Osteocyte (in vitro differentiated cells): ENCODE measurements around the gene CTXN1. TPM values are rescaled to one million over a fixed set of nuclear protein-coding genes. Genes with fewer than 3 reads are reported as not detected.
"Not testable (repeated sequence)": the region's sequence is repeated elsewhere in the genome, so short reads cannot be mapped to it uniquely, and the experiment has no call there.

ENCODE experiments used
- DNase-seq: peaks from one replicate; pipeline ENCODE4 v3.0.0; 2021; ENCODE audit warnings: mixed read lengths; ENCODE audit not compliant: unreplicated experiment; ENCODE audit errors: extremely low spot score
- H3K27ac Mint-ChIP-seq: one replicate; pipeline ENCODE4 v1.8.0; 2021; ENCODE audit warnings: mild to moderate bottlenecking, mixed read lengths; ENCODE audit not compliant: unreplicated experiment
- H3K27me3 Mint-ChIP-seq: one replicate; pipeline ENCODE4 v1.8.0; 2021; ENCODE audit warnings: mixed read lengths; ENCODE audit not compliant: unreplicated experiment
- H3K36me3 Mint-ChIP-seq: one replicate; pipeline ENCODE4 v1.8.0; 2021; ENCODE audit warnings: mixed read lengths; ENCODE audit not compliant: unreplicated experiment
- H3K4me1 Mint-ChIP-seq: one replicate; pipeline ENCODE4 v1.8.0; 2021; ENCODE audit warnings: mixed read lengths; ENCODE audit not compliant: unreplicated experiment
- H3K4me3 Mint-ChIP-seq: one replicate; pipeline ENCODE4 v1.8.0; 2021; ENCODE audit warnings: mild to moderate bottlenecking, moderate library complexity, mixed read lengths; ENCODE audit not compliant: unreplicated experiment
- H3K9me3 Mint-ChIP-seq: one replicate; pipeline ENCODE4 v1.8.0; 2021; ENCODE audit warnings: mixed read lengths; ENCODE audit not compliant: unreplicated experiment
- total RNA-seq: library from RNA; stranded (reverse); gene quantifications from 2 replicates; pipeline ENCODE4 v1.2.1, GENCODE V29; 2021
- TF ChIP-seq, protein P1 (sequence below): fragments of 200-600 bp; sonication (generic); IDR thresholded peaks from 2 replicates; pipeline ENCODE4 v1.5.0; 2021; ENCODE audit warnings: antibody characterized with exemption, mild to moderate bottlenecking, moderate library complexity

Gene CTXN1
- total RNA-seq, 1 donor from 2014 or later: 28.8 TPM

DNA sequence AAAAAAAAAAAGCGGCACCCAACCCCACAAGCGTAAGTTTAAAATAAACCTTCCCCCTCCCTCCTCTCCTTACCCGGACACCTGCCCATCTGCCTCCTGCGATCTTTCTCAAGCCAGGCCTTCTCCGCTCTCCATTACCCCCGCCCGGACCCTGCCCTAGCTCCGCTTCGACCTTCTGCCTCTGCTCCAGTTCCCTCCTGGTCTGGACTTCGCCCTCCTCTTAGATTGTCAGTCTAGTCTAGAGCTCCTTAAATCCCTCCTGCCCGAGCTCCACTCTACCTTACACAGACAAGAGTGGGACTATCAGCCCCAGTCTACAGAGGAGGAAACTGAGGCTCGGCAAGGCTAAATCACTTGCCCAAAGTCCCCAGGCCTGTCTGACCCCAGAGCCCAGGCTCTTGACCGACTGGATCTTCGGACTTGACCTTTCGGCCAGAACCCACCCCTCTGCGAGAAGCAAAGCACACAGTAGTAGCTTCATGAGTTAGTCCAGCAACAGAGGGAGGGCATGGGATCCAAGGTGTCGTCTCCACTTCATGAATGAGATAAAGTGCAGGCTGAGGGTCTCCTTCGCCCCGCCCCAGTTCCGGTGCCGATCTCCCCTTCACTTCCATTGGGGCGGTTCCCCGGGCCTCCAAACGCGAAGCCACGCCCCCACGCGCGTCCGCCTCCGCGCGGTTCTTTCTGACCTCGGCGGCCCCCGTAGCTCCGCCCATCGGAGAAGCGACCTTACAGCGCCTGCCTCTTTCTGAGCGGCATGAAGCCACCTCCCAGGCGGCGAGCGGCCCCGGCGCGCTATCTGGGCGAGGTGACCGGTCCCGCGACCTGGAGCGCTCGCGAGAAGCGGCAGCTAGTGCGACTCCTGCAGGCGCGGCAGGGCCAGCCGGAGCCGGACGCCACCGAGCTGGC lies 6.1 kb downstream of the CTXN1 start, which contains the start of gene SNAPC2:
TSS of gene SNAPC2 (plus strand) at position 729 of the 909 bp plus-strand sequence. CDS start at position 758, 29 bp downstream.
- peaks cover 34% of the 10 kb centered on the region for H3K4me1 Mint-ChIP-seq
- TF ChIP-seq, protein P1, sequence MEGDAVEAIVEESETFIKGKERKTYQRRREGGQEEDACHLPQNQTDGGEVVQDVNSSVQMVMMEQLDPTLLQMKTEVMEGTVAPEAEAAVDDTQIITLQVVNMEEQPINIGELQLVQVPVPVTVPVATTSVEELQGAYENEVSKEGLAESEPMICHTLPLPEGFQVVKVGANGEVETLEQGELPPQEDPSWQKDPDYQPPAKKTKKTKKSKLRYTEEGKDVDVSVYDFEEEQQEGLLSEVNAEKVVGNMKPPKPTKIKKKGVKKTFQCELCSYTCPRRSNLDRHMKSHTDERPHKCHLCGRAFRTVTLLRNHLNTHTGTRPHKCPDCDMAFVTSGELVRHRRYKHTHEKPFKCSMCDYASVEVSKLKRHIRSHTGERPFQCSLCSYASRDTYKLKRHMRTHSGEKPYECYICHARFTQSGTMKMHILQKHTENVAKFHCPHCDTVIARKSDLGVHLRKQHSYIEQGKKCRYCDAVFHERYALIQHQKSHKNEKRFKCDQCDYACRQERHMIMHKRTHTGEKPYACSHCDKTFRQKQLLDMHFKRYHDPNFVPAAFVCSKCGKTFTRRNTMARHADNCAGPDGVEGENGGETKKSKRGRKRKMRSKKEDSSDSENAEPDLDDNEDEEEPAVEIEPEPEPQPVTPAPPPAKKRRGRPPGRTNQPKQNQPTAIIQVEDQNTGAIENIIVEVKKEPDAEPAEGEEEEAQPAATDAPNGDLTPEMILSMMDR: no peak
- peak within 1 kb of the TSS; percentile 96 for H3K27ac Mint-ChIP-seq
- no peaks in the 10 kb centered on the region for H3K36me3 Mint-ChIP-seq
- peak within 1 kb of the TSS; percentile 91 for H3K4me3 Mint-ChIP-seq
- H3K9me3 Mint-ChIP-seq: no peaks in the 10 kb centered on the region
- peaks cover 6% of the 10 kb centered on the region for H3K27me3 Mint-ChIP-seq
- DNase-seq: peak; percentile 98

DNA sequence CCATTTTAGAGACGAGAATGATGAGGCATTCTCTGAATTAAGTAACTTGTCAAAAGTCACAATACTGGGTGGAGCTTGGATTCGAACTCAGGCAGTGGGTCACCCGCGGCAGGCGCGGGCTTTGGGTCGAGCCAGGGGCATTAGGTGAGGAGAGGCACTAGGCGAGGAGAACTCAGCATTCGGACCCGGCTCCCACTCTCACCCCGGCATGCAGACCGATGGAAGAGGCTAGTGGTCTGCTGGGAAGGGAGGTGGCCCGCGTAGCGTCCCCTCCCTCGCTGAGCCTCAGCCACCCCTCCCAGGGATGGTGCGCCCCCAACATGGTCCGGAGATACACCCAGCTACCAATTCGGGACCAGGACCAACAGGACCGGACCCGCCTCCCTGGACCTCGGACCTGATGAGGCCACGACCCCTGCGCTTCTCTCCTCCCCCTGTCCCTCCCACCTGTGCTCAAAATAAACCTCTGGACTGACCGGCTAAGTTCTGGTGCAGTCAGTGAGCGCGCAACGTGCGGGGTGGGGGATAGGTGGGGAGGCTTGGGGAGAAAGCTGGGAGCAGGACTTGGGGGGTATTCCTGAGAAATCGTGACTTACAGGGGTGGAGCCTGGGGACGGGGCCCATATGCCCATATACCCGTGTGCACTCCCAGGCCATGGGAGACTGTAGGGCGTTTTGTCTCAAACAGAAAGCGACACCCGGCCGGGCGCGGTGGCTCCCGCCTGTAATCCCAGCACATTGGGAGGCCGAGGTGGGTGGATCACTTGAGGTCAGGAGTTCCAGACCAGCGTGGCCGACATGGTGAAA lies 7.1 kb downstream of the CTXN1 start:
- H3K4me1 Mint-ChIP-seq: peaks cover 31% of the 10 kb centered on the region
- H3K27me3 Mint-ChIP-seq: peaks cover 6% of the 10 kb centered on the region
- DNase-seq: no peak
- H3K9me3 Mint-ChIP-seq: no peaks in the 10 kb centered on the region
- H3K36me3 Mint-ChIP-seq: no peaks in the 10 kb centered on the region
- H3K27ac Mint-ChIP-seq: peak overlapping the region; percentile 85
- TF ChIP-seq, protein P1: no peak
- no peak overlapping the region for H3K4me3 Mint-ChIP-seq

DNA sequence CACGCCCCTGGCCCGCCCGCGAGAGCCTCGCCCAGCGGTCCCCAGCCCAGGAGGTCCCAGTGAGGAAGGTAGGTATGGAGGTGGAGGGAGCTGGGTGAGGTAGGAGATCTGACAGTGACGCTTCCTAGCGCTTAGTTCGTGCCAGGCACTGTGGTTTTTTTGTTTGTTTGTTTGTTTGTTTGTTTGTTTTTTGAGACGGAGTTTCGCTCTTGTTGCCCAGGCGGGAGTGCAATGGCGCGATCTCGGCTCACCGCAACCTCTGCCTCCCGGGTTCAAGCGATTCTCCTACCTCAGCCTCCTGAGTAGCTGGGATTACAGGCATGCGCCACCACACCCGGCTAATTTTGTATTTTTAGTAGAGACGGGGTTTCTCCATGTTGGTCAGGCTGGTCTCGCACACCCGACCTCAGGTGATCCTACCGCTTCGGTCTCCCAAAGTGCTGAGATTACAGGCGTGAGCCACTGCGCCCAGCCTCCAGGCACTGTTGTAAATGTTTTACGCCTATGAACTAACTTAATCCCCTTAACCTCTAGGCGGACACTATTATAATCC lies 7.8 kb downstream of the CTXN1 start:
- not testable (repeated sequence) for H3K27ac Mint-ChIP-seq, H3K36me3 Mint-ChIP-seq, DNase-seq, H3K27me3 Mint-ChIP-seq, H3K9me3 Mint-ChIP-seq
- H3K4me1 Mint-ChIP-seq: peaks cover 29% of the 10 kb centered on the region
- H3K4me3 Mint-ChIP-seq: peak overlapping the region; percentile 48

DNA sequence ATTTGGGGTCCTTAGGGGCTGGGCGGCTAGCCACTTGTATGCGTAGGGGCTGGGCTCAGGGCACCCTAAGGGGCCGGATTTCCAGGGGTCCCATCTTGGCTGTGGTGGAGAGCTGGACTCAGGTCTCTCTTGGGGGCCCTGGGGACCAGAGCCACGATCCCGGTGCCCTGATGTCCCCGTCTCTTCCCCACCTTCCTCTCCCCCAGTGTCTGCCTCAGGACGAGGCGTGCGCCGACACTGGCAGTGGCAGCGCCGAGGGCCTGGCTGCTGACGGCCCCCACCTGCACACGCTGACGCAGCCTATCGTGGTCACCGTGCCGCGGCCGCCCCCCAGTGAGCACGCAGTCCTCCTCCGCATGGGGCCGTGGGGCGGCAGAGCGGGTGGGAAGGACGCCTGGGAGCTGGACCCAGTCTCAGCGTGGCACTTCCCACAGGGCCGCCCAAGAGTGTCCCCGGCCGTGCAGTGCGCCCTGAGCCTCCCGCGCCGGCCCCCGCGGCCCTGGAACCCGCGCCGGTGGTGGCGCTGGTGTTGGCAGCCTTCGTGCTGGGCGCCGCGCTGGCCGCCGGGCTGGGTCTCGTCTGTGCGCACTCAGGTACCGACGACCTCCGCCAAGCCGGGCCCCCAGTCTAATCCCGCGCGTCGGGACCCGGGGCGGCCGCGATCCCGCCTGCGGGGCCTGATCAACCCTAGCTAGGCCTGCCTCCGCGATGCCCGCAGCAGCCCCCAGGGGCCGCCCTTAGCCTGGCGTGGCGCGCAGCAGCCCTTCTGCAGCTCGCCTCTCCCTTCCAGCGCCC lies 8.5 kb downstream of the CTXN1 start:
- no peak overlapping the region for H3K27ac Mint-ChIP-seq
- TF ChIP-seq, protein P1: peak; percentile 61
- H3K36me3 Mint-ChIP-seq: peaks cover 6% of the 10 kb centered on the region
- H3K4me1 Mint-ChIP-seq: peaks cover 28% of the 10 kb centered on the region
- H3K4me3 Mint-ChIP-seq: peak overlapping the region; percentile 74
- H3K27me3 Mint-ChIP-seq: peaks cover 6% of the 10 kb centered on the region
- DNase-seq: no peak
- no peaks in the 10 kb centered on the region for H3K9me3 Mint-ChIP-seq

DNA sequence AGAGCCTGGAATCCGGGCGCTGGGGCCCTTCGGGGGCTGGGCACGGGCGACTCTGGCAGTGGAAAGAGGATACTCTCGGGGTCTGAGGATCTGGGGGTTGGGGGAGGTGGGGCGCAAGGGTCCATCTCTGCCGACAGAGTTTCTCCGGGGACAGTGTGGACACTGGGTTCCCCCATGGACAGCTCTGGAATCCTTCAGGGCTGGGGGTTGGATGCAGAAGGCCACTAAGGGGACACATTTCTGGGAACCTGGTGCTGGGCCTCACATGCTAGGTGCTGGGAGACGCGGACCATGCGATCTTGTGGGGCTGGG lies 9.0 kb downstream of the CTXN1 start:
- Mint-ChIP-seq H3K4me3 (peak overlapping the region; percentile 74), H3K9me3 (no peaks in the 10 kb centered on the region), H3K36me3 (peaks cover 8% of the 10 kb centered on the region), H3K27ac (no peak overlapping the region), H3K4me1 (peaks cover 24% of the 10 kb centered on the region), H3K27me3 (peaks cover 6% of the 10 kb centered on the region)
- no peak for DNase-seq
- TF ChIP-seq, protein P1: no peak
